PC-9 (cell line): Measurements from ENCODE around the gene NCOA5. TPM values are rescaled to one million over a fixed set of nuclear protein-coding genes. Genes with fewer than 3 reads are reported as not detected.

Experiments
- BruUV-seq: library from RNA; stranded (reverse); fragments of 400-500 nt; replicated peaks from 2 replicates; lab custom pipeline; 2021; lab: Mats Ljungman, UMichigan
- CTCF ChIA-PET: fragments of 300-600 bp; sonication (Branson Sonifier 250); formaldehyde crosslinking; loops from one replicate; lab custom pipeline; 2022; ENCODE audit warnings: antibody characterized with exemption; lab: Charles Lee
- POLR2A ChIA-PET: fragments of 300-600 bp; sonication (Branson Sonifier 250); formaldehyde crosslinking; loops from one replicate; lab custom pipeline; 2022; ENCODE audit warnings: antibody characterized with exemption; ENCODE audit not compliant: unreplicated experiment; lab: Charles Lee
- DNase-seq, 2 experiments: peaks; one replicate each; pipeline versions ENCODE4 v3.0.0 to v3.0.0-alpha.2; 2015 to 2022; ENCODE audit warnings: mixed read lengths in 1 of 2
- H2AFZ ChIP-seq: fragments of 200-600 bp; sonication (generic); 2 replicates; pipeline ENCODE4 v1.8.1; 2017; ENCODE audit warnings: antibody characterized with exemption
- H3F3A ChIP-seq: fragments of 200-600 bp; sonication (generic); 2 replicates; pipeline ENCODE4 v1.8.1; 2017; ENCODE audit warnings: antibody characterized with exemption, mild to moderate bottlenecking, low read depth; ENCODE audit not compliant: insufficient read depth
- H3K27ac ChIP-seq: fragments of 200-600 bp; sonication (generic); 2 replicates; pipeline ENCODE4 v1.6.1; 2016; ENCODE audit warnings: mixed run types
- H3K27me3 ChIP-seq: fragments of 200-600 bp; sonication (generic); 2 replicates; pipeline ENCODE4 v1.6.1; 2016; ENCODE audit warnings: low read depth, mixed run types; ENCODE audit not compliant: insufficient read depth
- H3K36me3 ChIP-seq: fragments of 200-600 bp; sonication (generic); 2 replicates; pipeline ENCODE4 v1.6.1; 2016; ENCODE audit warnings: low read depth, mixed run types
- H3K4me1 ChIP-seq: fragments of 200-600 bp; sonication (generic); replicated peaks from 2 replicates; pipeline ENCODE4 v1.6.1; 2016; ENCODE audit warnings: mixed run types; ENCODE audit not compliant: insufficient read depth
- H3K4me2 ChIP-seq: fragments of 200-600 bp; sonication (generic); 2 replicates; pipeline ENCODE4 v1.6.1; 2017; ENCODE audit warnings: mixed run types
- H3K4me3 ChIP-seq: fragments of 200-600 bp; sonication (generic); 2 replicates; pipeline ENCODE4 v1.6.1; 2016; ENCODE audit warnings: mixed run types
- H3K79me2 ChIP-seq: fragments of 200-600 bp; sonication (generic); 2 replicates; pipeline ENCODE4 v1.6.1; 2017; ENCODE audit warnings: low read depth, mixed run types
- H3K9me2 ChIP-seq: fragments of 200-600 bp; sonication (generic); 2 replicates; pipeline ENCODE4 v1.8.1; 2017; ENCODE audit warnings: mild to moderate bottlenecking; ENCODE audit not compliant: insufficient read depth
- H3K9me3 ChIP-seq: fragments of 200-600 bp; sonication (generic); 2 replicates; pipeline ENCODE4 v1.8.1; 2016; ENCODE audit warnings: low read depth; ENCODE audit not compliant: insufficient read depth
- H4K20me1 ChIP-seq: fragments of 200-600 bp; sonication (generic); 2 replicates; pipeline ENCODE4 v1.8.1; 2017; ENCODE audit not compliant: insufficient read depth
- CTCF ChIP-seq: fragments of 200-600 bp; sonication (generic); conservative IDR thresholded peaks from 2 replicates; pipeline ENCODE4 v1.6.1; 2017; ENCODE audit warnings: mixed run types, antibody characterized with exemption, mild to moderate bottlenecking, moderate library complexity
- EZH2 ChIP-seq: fragments of 200-600 bp; sonication (generic); IDR thresholded peaks from 2 replicates; pipeline ENCODE4 v1.8.0; 2017; ENCODE audit warnings: antibody characterized with exemption, low read depth
- intact Hi-C: fragments of 100-400 bp; cut with micrococcal nuclease; formaldehyde crosslinking; loops from one replicate; pipeline ENCODE4 v1.10.0; 2022; ENCODE audit not compliant: unreplicated experiment
- total RNA-seq: library from RNA; stranded (reverse); gene quantifications from 2 replicates; pipeline ENCODE4 v1.2.3, GENCODE V29; 2021

The NCOA5 gene
- total RNA-seq, 1 experiment from 2014 or later, result 28.1 TPM

DNA sequence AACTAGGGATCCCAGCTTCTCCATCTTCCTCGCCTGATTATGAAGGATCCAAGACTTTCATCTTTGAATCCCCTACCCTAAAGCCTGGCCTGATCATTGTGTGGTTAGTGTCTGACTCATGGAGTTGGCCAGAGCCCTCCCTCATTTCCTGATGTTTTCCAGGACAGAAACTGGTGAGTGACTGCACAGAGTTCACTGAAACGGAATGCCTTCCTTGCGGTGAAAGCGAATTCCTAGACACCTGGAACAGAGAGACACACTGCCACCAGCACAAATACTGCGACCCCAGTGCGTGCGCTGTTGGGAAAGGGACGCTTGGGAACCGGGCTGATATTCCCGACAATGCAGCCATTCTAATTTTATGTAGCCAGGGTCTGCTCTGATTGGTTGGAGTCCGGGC is 32.3 kb upstream of the NCOA5 start:
- H3K27ac ChIP-seq, result no peak overlapping the region
- peak overlapping the region; percentile 28; the same call in 1 of the 2 replicates for H3K4me2 ChIP-seq
- H4K20me1 ChIP-seq, result no peaks in the 10 kb centered on the region
- H3K4me3 ChIP-seq, result no peak overlapping the region
- no peaks in the 10 kb centered on the region for H3K9me3 ChIP-seq
- DNase-seq, result peak; percentile 43 to 49
- H2AFZ ChIP-seq, result no peak overlapping the region; the same call in 1 of the 2 replicates
- intact Hi-C loops, result no loop called here
- H3K4me1 ChIP-seq, result peaks cover under 1% of the 10 kb centered on the region; the same call in 1 of the 2 replicates
- no TSS peak for BruUV-seq
- H3K9me2 ChIP-seq, result no peaks in the 10 kb centered on the region
- no peaks in the 10 kb centered on the region for H3K36me3 ChIP-seq
- ChIA-PET POLR2A (no interaction called here), CTCF (interaction anchor here (0.6 kb wide), 1 partner anchor 135 kb away, joined by 3 read pairs; no protein-coding TSS in a partner anchor)
- H3K27me3 ChIP-seq, result no peaks in the 10 kb centered on the region
- H3K79me2 ChIP-seq, result no peaks in the 10 kb centered on the region
- TF ChIP-seq CTCF, result no peak
- TF ChIP-seq EZH2, result no peak
- no peaks in the 10 kb centered on the region for H3F3A ChIP-seq

DNA sequence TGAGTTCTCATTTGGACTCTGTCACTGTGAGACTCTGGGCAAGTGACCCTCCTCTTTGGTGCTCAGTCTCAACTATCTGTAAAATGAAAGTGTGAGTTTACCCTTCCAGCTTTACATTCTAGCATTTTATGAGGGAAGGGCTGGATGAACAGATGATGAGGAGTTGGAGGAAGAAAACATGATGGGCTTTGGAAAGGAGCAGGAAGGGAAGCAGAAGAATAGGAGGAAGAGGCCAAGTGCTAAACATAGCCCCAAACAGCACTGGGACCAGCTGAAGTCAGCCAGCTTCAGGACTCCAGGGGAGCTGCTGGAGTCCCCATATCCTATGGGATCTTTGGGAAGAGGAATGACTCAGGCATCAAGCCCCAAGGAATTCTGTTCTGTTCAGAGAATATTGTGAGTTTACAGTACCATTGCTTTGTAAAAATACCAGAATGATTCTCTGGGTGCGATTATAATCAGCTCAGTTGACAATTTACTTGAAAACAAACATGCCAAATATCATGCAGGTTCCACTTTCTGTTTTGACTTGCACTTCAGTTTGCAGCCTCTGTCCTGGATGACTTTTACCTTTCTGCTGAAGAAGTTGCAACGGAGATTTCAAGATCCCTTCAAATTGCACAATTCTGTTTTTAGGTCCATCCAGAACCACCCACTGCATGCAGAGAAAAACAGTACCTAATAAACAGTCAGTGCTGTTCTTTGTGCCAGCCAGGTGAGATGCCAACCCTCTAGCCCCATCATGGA is 31.6 kb upstream of the NCOA5 start:
- H3K4me3 ChIP-seq, result no peak overlapping the region
- ChIA-PET POLR2A (no interaction called here), CTCF (interaction anchor here (0.6 kb wide), 1 partner anchor 134 kb away, joined by 3 read pairs; no protein-coding TSS in a partner anchor)
- intact Hi-C loops, result no loop called here
- H4K20me1 ChIP-seq, result no peaks in the 10 kb centered on the region
- H3K27me3 ChIP-seq, result no peaks in the 10 kb centered on the region
- BruUV-seq, result no TSS peak
- H2AFZ ChIP-seq, result no peak overlapping the region
- DNase-seq, result no peak
- no peaks in the 10 kb centered on the region for H3K36me3 ChIP-seq
- H3K79me2 ChIP-seq, result no peaks in the 10 kb centered on the region
- H3K9me2 ChIP-seq, result no peaks in the 10 kb centered on the region
- TF ChIP-seq CTCF (no peak), EZH2 (no peak)
- no peaks in the 10 kb centered on the region for H3K9me3 ChIP-seq
- no peak overlapping the region for H3K27ac ChIP-seq
- H3K4me1 ChIP-seq, result no peaks in the 10 kb centered on the region
- no peaks in the 10 kb centered on the region for H3F3A ChIP-seq
- H3K4me2 ChIP-seq, result peak overlapping the region; percentile 28; the same call in 1 of the 2 replicates

DNA sequence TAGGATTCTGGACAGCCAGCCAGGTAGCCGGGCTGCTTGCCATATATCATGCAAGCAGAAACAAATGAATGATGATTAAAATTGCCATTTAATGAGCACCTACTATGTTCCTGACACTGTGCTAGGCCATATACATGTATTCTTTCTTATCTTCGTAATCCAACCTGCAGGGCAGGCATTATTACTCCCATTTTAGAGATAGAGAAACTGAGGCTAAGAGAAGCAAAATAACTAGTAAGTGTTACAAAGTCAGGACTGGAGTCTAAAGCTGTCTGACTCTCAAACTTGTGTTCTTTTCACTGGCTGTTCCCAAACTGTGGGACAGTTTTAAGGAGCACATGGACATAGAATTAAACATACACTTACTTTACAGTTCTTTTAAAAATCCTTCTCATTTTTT is 30.4 kb upstream of the NCOA5 start:
- intact Hi-C loops, result no loop called here
- Histone ChIP-seq H3K36me3 (no peaks in the 10 kb centered on the region), H4K20me1 (no peaks in the 10 kb centered on the region), H3K9me2 (no peaks in the 10 kb centered on the region), H3K27ac (no peak overlapping the region), H3K4me3 (no peak overlapping the region), H3K27me3 (peaks cover 7% of the 10 kb centered on the region; the same call in 1 of the 2 replicates), H2AFZ (no peak overlapping the region), H3F3A (no peaks in the 10 kb centered on the region), H3K4me1 (no peaks in the 10 kb centered on the region), H3K9me3 (no peaks in the 10 kb centered on the region), H3K4me2 (no peak overlapping the region), H3K79me2 (no peaks in the 10 kb centered on the region)
- TF ChIP-seq EZH2 (no peak), CTCF (no peak)
- DNase-seq, result no peak
- ChIA-PET CTCF (no interaction called here), POLR2A (no interaction called here)
- BruUV-seq, result no TSS peak
